Loucy (cell line): Measurements from ENCODE around the gene SAPCD2.

Experiments used
- H2AFZ ChIP-seq: fragments of 200-600 bp; sonication (generic); 2 replicates; pipeline ENCODE4 v1.6.0; 2016; ENCODE audit warnings: antibody characterized with exemption, mild to moderate bottlenecking, low read length, moderate library complexity
- H3F3A ChIP-seq: fragments of 200-600 bp; 2 replicates; pipeline ENCODE4 v1.6.0; 2016; ENCODE audit warnings: antibody characterized with exemption, low read depth, mild to moderate bottlenecking
- H3K27me3 ChIP-seq: fragments of 200-600 bp; sonication (generic); 2 replicates; pipeline ENCODE4 v1.6.1; 2014; ENCODE audit warnings: low read length, mild to moderate bottlenecking; ENCODE audit not compliant: insufficient read depth, poor library complexity, severe bottlenecking
- H3K36me3 ChIP-seq: fragments of 200-600 bp; sonication (generic); 2 replicates; pipeline ENCODE4 v1.6.1; 2016; ENCODE audit warnings: low read length; ENCODE audit not compliant: insufficient read depth
- H3K4me1 ChIP-seq: fragments of 200-600 bp; sonication (generic); 2 replicates; pipeline ENCODE4 v1.5.1; 2014; ENCODE audit warnings: low read length, mild to moderate bottlenecking; ENCODE audit not compliant: insufficient read depth, poor library complexity, severe bottlenecking
- H3K4me2 ChIP-seq: fragments of 200-600 bp; sonication (generic); 2 replicates; pipeline ENCODE4 v1.6.0; 2014; ENCODE audit warnings: antibody characterized with exemption, low read length, low read depth, mild to moderate bottlenecking; ENCODE audit not compliant: poor library complexity, severe bottlenecking
- H3K4me3 ChIP-seq: fragments of 200-600 bp; sonication (generic); 2 replicates; pipeline ENCODE4 v1.5.1; 2014; ENCODE audit warnings: low read length, mild to moderate bottlenecking, mixed read lengths; ENCODE audit not compliant: poor library complexity, severe bottlenecking
- H3K79me2 ChIP-seq: fragments of 200-600 bp; sonication (generic); 2 replicates; pipeline ENCODE4 v1.6.1; 2014; ENCODE audit warnings: low read length; ENCODE audit not compliant: insufficient read depth
- H3K9ac ChIP-seq: fragments of 200-600 bp; sonication (generic); 2 replicates; pipeline ENCODE4 v1.6.0; 2014; ENCODE audit warnings: mild to moderate bottlenecking, low read depth, low read length, moderate library complexity; ENCODE audit not compliant: poor library complexity, severe bottlenecking
- H3K9me2 ChIP-seq: fragments of 200-600 bp; sonication (generic); replicated peaks from 2 replicates; pipeline ENCODE4 v1.6.1; 2016; ENCODE audit warnings: low read depth, low read length, mixed read lengths
- H3K9me3 ChIP-seq: fragments of 200-600 bp; sonication (generic); 2 replicates; pipeline ENCODE4 v1.6.1; 2014; ENCODE audit warnings: mild to moderate bottlenecking, antibody characterized with exemption, low read length, low read depth; ENCODE audit not compliant: insufficient read depth
- H4K20me1 ChIP-seq: fragments of 200-600 bp; sonication (generic); 2 replicates; pipeline ENCODE4 v1.6.0; 2014; ENCODE audit warnings: antibody characterized with exemption, low read length, mild to moderate bottlenecking; ENCODE audit not compliant: insufficient read depth, poor library complexity, severe bottlenecking
- EZH2phosphoT487 ChIP-seq: fragments of 200-600 bp; IDR thresholded peaks from 2 replicates; pipeline ENCODE4 v1.6.1; 2018; ENCODE audit warnings: antibody characterized with exemption, mild to moderate bottlenecking, moderate library complexity, borderline replicate concordance
- TF ChIP-seq, protein P1 (sequence below): fragments of 200-600 bp; sonication (generic); conservative IDR thresholded peaks from 2 replicates; pipeline ENCODE4 v1.5.1; 2014; ENCODE audit warnings: mild to moderate bottlenecking, antibody characterized with exemption, low read length

The SAPCD2 gene

DNA sequence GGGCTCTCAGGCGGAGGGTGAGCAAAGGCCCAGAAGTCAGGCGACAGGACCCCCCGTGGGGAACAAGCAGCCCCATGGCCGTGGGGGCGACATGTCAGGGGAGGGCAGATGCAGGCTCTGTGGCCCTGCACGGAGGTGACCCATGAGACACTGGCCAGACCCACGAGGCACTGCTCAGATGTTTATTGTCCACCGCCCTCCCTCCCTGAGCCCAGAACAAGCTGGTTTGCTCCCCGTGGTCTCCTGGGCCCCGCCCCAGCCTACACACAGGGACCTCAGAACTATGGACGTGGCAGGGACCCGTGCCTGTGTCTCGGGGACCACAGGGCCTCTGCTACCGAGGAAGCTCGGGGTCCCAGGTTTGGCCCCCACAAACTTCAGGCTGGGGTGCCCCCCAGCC is 40.4 kb downstream of the SAPCD2 start:
- Histone ChIP-seq H3K4me3 (peak overlapping the region; percentile 81), H3K9me2 (no peaks in the 10 kb centered on the region), H2AFZ (no peak overlapping the region), H3K36me3 (no peaks in the 10 kb centered on the region), H3K79me2 (peaks cover 5% of the 10 kb centered on the region; the same call in 1 of the 2 replicates), H3K4me1 (peaks cover 62% of the 10 kb centered on the region), H4K20me1 (peaks cover 5% of the 10 kb centered on the region), H3K27me3 (no peaks in the 10 kb centered on the region), H3K4me2 (peak overlapping the region; percentile 90), H3F3A (peaks cover 12% of the 10 kb centered on the region; the same call in 1 of the 2 replicates), H3K9me3 (no peaks in the 10 kb centered on the region), H3K9ac (peak overlapping the region; percentile 92)
- TF ChIP-seq EZH2phosphoT487, result no peak
- TF ChIP-seq, protein P1, sequence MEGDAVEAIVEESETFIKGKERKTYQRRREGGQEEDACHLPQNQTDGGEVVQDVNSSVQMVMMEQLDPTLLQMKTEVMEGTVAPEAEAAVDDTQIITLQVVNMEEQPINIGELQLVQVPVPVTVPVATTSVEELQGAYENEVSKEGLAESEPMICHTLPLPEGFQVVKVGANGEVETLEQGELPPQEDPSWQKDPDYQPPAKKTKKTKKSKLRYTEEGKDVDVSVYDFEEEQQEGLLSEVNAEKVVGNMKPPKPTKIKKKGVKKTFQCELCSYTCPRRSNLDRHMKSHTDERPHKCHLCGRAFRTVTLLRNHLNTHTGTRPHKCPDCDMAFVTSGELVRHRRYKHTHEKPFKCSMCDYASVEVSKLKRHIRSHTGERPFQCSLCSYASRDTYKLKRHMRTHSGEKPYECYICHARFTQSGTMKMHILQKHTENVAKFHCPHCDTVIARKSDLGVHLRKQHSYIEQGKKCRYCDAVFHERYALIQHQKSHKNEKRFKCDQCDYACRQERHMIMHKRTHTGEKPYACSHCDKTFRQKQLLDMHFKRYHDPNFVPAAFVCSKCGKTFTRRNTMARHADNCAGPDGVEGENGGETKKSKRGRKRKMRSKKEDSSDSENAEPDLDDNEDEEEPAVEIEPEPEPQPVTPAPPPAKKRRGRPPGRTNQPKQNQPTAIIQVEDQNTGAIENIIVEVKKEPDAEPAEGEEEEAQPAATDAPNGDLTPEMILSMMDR, result no peak

DNA sequence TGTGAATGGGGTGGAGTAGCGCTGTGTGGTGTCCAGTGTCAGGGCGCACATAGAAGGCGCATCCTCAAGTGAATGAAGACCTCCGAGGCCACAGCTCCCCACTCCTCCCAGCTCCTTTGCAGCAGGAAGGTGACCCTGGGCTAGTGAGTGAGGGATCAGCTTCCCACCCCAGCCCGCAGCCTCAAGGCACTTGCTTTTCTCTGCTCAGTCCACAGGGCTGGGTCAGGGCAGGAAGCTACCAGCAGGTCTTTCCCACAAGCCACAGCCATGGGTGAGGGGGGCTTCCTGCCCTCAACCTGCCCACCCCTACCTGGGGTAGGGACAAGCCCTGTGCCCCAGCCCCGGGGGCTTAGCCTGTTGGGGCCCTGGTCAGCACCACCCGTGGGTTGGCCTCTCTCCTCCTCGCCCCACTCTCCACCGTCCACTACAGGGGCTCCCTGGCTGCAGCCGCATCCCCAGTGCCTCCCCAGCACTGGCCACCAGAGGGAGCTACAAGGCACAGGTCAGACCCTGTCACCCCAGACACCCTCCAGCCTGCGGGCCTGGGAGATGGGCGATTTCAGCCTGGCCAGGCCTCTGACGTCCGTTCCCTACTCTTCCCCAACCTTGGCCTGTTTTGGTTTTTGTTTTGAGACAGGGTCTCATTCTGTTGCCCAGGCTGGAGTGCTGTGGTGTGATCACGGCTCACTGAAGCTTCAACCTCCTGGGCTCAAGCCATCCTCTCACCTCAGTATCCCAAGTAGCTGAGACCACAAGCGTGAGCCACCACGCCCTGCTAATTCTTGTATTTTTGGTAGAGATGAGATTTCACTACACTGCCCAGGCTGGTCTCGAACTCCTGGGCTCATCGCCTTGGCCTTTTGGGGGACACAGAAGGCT is 41.1 kb downstream of the SAPCD2 start:
- no peaks in the 10 kb centered on the region for H3K36me3 ChIP-seq
- H3K9me2 ChIP-seq, result no peaks in the 10 kb centered on the region
- H3K4me1 ChIP-seq, result peaks cover 55% of the 10 kb centered on the region
- no peaks in the 10 kb centered on the region for H3K27me3 ChIP-seq
- H3K9me3 ChIP-seq, result no peaks in the 10 kb centered on the region
- peak overlapping the region; percentile 81 for H3K4me3 ChIP-seq
- H4K20me1 ChIP-seq, result peaks cover 5% of the 10 kb centered on the region
- H3K79me2 ChIP-seq, result peaks cover 5% of the 10 kb centered on the region; the same call in 1 of the 2 replicates
- H3F3A ChIP-seq, result peaks cover 12% of the 10 kb centered on the region; the same call in 1 of the 2 replicates
- no peak overlapping the region for H2AFZ ChIP-seq
- TF ChIP-seq EZH2phosphoT487, result no peak
- TF ChIP-seq, protein P1, result peak; percentile 86
- H3K9ac ChIP-seq, result peak overlapping the region; percentile 92
- peak overlapping the region; percentile 90 for H3K4me2 ChIP-seq

DNA sequence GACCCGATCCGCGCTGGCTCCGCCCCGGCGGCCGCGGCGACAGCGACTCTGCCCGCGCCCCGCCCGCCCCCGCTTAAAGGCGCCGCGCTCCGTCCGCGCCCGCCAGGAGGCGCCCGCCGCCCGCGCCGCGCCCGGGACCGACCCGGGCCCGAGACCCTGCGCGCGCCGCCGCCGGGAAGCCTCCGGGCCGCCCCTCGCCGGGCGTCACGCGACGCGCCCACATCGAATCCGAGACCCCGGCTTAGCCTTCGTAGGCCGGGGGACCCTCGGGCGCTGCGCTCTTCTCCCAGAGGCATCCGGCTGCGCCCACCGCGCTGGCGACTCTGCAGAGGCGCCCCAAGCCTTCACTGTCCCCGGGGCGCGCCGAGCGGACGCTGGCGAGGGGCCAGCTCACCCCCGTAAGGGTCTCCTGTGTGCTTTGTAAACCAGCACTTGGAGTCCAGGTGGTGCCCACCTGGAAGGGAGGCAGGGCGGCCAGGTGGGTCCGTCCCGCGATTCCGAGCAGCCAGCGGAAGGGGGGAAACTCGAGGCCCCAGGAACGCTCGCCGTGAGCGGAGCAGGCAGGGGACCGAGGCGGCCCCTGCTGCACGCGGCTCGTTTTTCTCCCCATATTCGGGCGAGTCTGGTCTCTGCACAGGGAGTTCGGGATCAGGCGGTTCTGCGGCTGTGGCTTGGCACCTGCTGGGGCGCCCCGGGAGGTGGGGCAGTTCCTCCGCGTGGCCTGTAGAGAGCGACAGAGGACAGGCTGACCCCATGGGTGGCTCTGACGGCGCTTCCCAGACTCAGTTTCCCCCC is 41.9 kb downstream of the SAPCD2 start:
- Histone ChIP-seq H3K9ac (peak overlapping the region; percentile 92), H2AFZ (peak overlapping the region; percentile 93), H3F3A (peaks cover 7% of the 10 kb centered on the region; the same call in 1 of the 2 replicates), H3K4me1 (peaks cover 55% of the 10 kb centered on the region), H3K36me3 (no peaks in the 10 kb centered on the region), H3K27me3 (no peaks in the 10 kb centered on the region), H3K4me2 (peak overlapping the region; percentile 90), H4K20me1 (peaks cover 5% of the 10 kb centered on the region), H3K9me3 (no peaks in the 10 kb centered on the region), H3K9me2 (no peaks in the 10 kb centered on the region), H3K79me2 (peaks cover 5% of the 10 kb centered on the region; the same call in 1 of the 2 replicates), H3K4me3 (peak overlapping the region; percentile 81)
- TF ChIP-seq, protein P1, result peak; percentile 45; the same call in 1 of the 2 replicates
- no peak for TF ChIP-seq EZH2phosphoT487
